ENCODE measurements around the gene IL4R. TPM values are rescaled to one million over a fixed set of nuclear protein-coding genes. Genes with fewer than 3 reads are reported as not detected.
A peak's percentile ranks its signal among the peaks of the same experiment; 100 is the strongest.

Gene IL4R
- total and polyA plus RNA-seq, 10 of the 15 experiments (the other 5 are each of a cell fraction or from before 2014, with no cell fraction given), result 2.6 to 70.4 (median 36.6) TPM

DNA sequence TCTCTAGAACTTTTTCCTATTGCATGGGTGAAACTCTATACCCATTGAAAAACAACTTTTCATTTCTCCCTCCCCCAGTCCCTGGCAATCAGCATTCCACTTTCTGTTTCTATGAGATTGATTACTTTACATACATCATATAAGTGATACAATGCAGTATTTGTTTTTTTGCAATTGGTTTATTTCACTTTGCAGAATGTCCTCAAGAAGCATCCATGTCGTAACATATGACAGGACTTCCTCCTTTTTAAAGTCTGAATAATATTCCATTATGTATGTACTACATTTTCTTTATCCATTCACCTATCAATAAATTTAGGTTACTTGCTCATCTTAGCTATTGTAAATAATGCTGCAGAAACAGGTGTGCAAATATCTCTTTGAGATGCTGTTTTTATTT is 97.0 kb downstream of the IL4R start:
- RAD21 ChIA-PET (ENCODE audit: unreplicated experiment), result interaction anchor here (1.0 to 1.2 kb wide), 3 partner anchors 12 to 45 kb away, joined by 3 to 6 read pairs (median 4); no protein-coding TSS in a partner anchor
- in situ Hi-C loops (cut with MboI), result no loop called here
- no peak for FAIRE-seq
- WGBS (ENCODE audit: insufficient coverage, insufficient replicate concordance, low lambda C conversion rate, missing lambda C conversion rate), result 88% methylated on average over 1 of the region's 1 CpG
- no peak overlapping the region for H2AFZ ChIP-seq (ENCODE audit: control insufficient read depth, low read depth, low read length)
- no peaks in the 10 kb centered on the region; the same call in 1 of the 2 replicates for H4K20me1 ChIP-seq (ENCODE audit: control insufficient read depth, insufficient read depth)
- no peaks in the 10 kb centered on the region for H3K27me3 ChIP-seq (replicated peaks in 1 of 2; ENCODE audit: control insufficient read depth in 2 of 2, insufficient read depth in 2 of 2, low read length in 1 of 2)
- no peak overlapping the region for H3K9ac ChIP-seq (ENCODE audit: control insufficient read depth, insufficient read depth, low read length)
- CTCF ChIA-PET, result interaction anchor here (0.9 to 1.2 kb wide), 4 partner anchors 8 to 40 kb away, joined by 3 to 6 read pairs (median 4); no protein-coding TSS in a partner anchor
- H3K4me1 ChIP-seq (ENCODE audit: control insufficient read depth, insufficient read depth, low read length), result peaks cover 27% of the 10 kb centered on the region
- TF ChIP-seq ETV6 (conservative IDR thresholded peaks at IDR 0.05 in 1 of 2, IDR thresholded peaks at IDR 0.05 in 1 of 2; ENCODE audit: borderline replicate concordance in 1 of 2, low read depth in 1 of 2), result no peak
- TF ChIP-seq ZNF217 (IDR thresholded peaks at IDR 0.05), result 0 out of 2 replicates have a peak, but pooled peaks have one; percentile 39
- H3K4me3 ChIP-seq, result peak overlapping the region; percentile 67; the same call in 1 of the 2 replicates
- no peak for ATAC-seq
- SMC1A ChIA-PET (ENCODE audit: uncharacterized antibody, unreplicated experiment), result interaction anchor here (0.6 to 1.8 kb wide), 8 partner anchors 10 to 40 kb away, joined by 3 to 12 read pairs (median 4); no protein-coding TSS in a partner anchor
- POLR2A ChIA-PET, result interaction anchor here (0.7 to 1.8 kb wide), 5 partner anchors 10 to 36 kb away, joined by 4 to 6 read pairs (median 5); no protein-coding TSS in a partner anchor
- H3K4me2 ChIP-seq (ENCODE audit: control insufficient read depth, insufficient read depth), result peak overlapping the region; percentile 38; the same call in 1 of the 2 replicates
- DNase-seq (ENCODE audit: low read depth, low spot score), result no peak
- BruUV-seq (replicated peaks), result no TSS peak
- H3K9me3 ChIP-seq (replicated peaks; ENCODE audit: control insufficient read depth, insufficient read depth, low read length), result peaks cover 12% of the 10 kb centered on the region
- intact Hi-C loops (cut with micrococcal nuclease; ENCODE audit: unreplicated experiment), result no loop called here
- H3K27ac ChIP-seq (ENCODE audit: control insufficient read depth, insufficient read depth), result no peak overlapping the region
- peaks cover 96% of the 10 kb centered on the region for H3K79me2 ChIP-seq (ENCODE audit: control insufficient read depth, insufficient read depth, low read length)
- peaks cover 0 to 23% of the 10 kb centered on the region in 2 experiments for H3K36me3 ChIP-seq (ENCODE audit: control insufficient read depth in 2 of 2, insufficient read depth in 2 of 2, low read length in 1 of 2)

DNA sequence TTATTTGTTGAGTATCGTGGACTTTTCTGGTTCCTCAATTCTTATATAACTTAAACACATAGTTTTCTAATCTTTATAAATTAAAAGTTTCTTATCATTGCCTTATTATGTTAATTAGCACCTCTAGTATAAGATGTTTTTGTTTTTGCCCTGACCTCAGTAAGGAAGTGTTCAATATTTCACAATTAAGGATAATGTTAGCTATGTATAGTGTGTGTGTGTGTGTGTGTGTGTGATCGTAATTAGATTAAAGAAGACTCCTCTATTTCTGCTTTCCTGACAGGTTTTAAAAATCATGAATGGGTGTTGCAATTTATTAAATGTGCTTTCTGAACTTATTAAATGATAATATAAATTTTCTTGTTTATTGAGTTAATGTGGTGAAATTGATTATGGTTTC is 100.2 kb downstream of the IL4R start:
- H3K4me1 ChIP-seq (ENCODE audit: control insufficient read depth, insufficient read depth, low read length), result no peaks in the 10 kb centered on the region
- no peaks in the 10 kb centered on the region for H3K27me3 ChIP-seq (replicated peaks in 1 of 2; ENCODE audit: control insufficient read depth in 2 of 2, insufficient read depth in 2 of 2, low read length in 1 of 2)
- H3K4me2 ChIP-seq (ENCODE audit: control insufficient read depth, insufficient read depth), result 0 out of 2 replicates have a peak overlapping the region, but pooled peaks have one; percentile 30
- ChIA-PET RAD21 (ENCODE audit: unreplicated experiment) (no interaction called here), POLR2A (no interaction called here), SMC1A (ENCODE audit: uncharacterized antibody, unreplicated experiment) (interaction anchor here (0.7 to 0.8 kb wide), 2 partner anchors 8 to 9 kb away, joined by 3 read pairs; no protein-coding TSS in a partner anchor), CTCF (no interaction called here)
- no peak overlapping the region for H2AFZ ChIP-seq (ENCODE audit: control insufficient read depth, low read depth, low read length)
- WGBS (ENCODE audit: insufficient coverage, insufficient replicate concordance, low lambda C conversion rate, missing lambda C conversion rate), result 91% methylated on average over 2 of the region's 2 CpGs
- no peaks in the 10 kb centered on the region for H4K20me1 ChIP-seq (ENCODE audit: control insufficient read depth, insufficient read depth)
- peaks cover 27% of the 10 kb centered on the region for H3K9me3 ChIP-seq (replicated peaks; ENCODE audit: control insufficient read depth, insufficient read depth, low read length)
- H3K79me2 ChIP-seq (ENCODE audit: control insufficient read depth, insufficient read depth, low read length), result peaks cover 85% of the 10 kb centered on the region
- no peak overlapping the region for H3K4me3 ChIP-seq
- peak overlapping the region; percentile 29; the same call in 1 of the 2 replicates for H3K27ac ChIP-seq (ENCODE audit: control insufficient read depth, insufficient read depth)
- FAIRE-seq (no peak), ATAC-seq (no peak), DNase-seq (ENCODE audit: low read depth, low spot score) (no peak)
- in situ Hi-C loops (cut with MboI) (no loop called here), intact Hi-C loops (cut with micrococcal nuclease; ENCODE audit: unreplicated experiment) (no loop called here)
- H3K36me3 ChIP-seq (ENCODE audit: control insufficient read depth in 2 of 2, insufficient read depth in 2 of 2, low read length in 1 of 2), result peaks cover 10 to 31% of the 10 kb centered on the region in 2 experiments
- H3K9ac ChIP-seq (ENCODE audit: control insufficient read depth, insufficient read depth, low read length), result no peak overlapping the region
- no TSS peak for BruUV-seq (replicated peaks)
- no peak for TF ChIP-seq NBN (IDR thresholded peaks at IDR 0.05)
- TF ChIP-seq RFX5 (IDR thresholded peaks at IDR 0.05; ENCODE audit: low read depth, low read length), result no peak
- TF ChIP-seq, protein P1, sequence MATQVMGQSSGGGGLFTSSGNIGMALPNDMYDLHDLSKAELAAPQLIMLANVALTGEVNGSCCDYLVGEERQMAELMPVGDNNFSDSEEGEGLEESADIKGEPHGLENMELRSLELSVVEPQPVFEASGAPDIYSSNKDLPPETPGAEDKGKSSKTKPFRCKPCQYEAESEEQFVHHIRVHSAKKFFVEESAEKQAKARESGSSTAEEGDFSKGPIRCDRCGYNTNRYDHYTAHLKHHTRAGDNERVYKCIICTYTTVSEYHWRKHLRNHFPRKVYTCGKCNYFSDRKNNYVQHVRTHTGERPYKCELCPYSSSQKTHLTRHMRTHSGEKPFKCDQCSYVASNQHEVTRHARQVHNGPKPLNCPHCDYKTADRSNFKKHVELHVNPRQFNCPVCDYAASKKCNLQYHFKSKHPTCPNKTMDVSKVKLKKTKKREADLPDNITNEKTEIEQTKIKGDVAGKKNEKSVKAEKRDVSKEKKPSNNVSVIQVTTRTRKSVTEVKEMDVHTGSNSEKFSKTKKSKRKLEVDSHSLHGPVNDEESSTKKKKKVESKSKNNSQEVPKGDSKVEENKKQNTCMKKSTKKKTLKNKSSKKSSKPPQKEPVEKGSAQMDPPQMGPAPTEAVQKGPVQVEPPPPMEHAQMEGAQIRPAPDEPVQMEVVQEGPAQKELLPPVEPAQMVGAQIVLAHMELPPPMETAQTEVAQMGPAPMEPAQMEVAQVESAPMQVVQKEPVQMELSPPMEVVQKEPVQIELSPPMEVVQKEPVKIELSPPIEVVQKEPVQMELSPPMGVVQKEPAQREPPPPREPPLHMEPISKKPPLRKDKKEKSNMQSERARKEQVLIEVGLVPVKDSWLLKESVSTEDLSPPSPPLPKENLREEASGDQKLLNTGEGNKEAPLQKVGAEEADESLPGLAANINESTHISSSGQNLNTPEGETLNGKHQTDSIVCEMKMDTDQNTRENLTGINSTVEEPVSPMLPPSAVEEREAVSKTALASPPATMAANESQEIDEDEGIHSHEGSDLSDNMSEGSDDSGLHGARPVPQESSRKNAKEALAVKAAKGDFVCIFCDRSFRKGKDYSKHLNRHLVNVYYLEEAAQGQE (IDR thresholded peaks at IDR 0.05; ENCODE audit: low read depth, low read length), result no peak
- no peak for TF ChIP-seq BCL3 (IDR thresholded peaks at IDR 0.05; ENCODE audit: borderline replicate concordance, insufficient read depth, low read depth, low read length, poor library complexity, severe bottlenecking)
- TF ChIP-seq ASH2L (IDR thresholded peaks at IDR 0.05; ENCODE audit: borderline replicate concordance, low read depth), result no peak
- TF ChIP-seq ATF2 (IDR thresholded peaks at IDR 0.05; ENCODE audit: low read length), result no peak
- TF ChIP-seq RUNX3 (IDR thresholded peaks at IDR 0.05; ENCODE audit: low read length), result no peak
- no peak for TF ChIP-seq SRF (IDR thresholded peaks at IDR 0.05; ENCODE audit: low read depth in 2 of 2, low read length in 2 of 2)
